GM06990 (cell line): ENCODE results near the gene ADAMTS3.

Experiments used
- DNase-seq: peaks from one replicate; pipeline ENCODE4 v3.0.0-alpha.2; 2011; ENCODE audit not compliant: insufficient read length; ENCODE audit errors: extremely low read depth
- H3K27me3 ChIP-seq: replicated peaks from 2 replicates; pipeline ENCODE4 v1.6.0; 2011; ENCODE audit warnings: low read length; ENCODE audit not compliant: control insufficient read depth, insufficient read depth
- H3K36me3 ChIP-seq: 2 replicates; pipeline ENCODE4 v1.5.1; 2011; ENCODE audit warnings: low read length; ENCODE audit not compliant: control insufficient read depth, insufficient read depth
- H3K4me3 ChIP-seq: replicated peaks from 2 replicates; pipeline ENCODE4 v1.5.1; 2011; ENCODE audit warnings: low read depth, mild to moderate bottlenecking, control low read depth, low read length
- TF ChIP-seq, protein P1 (sequence below): IDR thresholded peaks from 2 replicates; pipeline ENCODE4 v1.5.1; 2011; ENCODE audit warnings: low read length, control low read depth, mild to moderate bottlenecking, inconsistent platforms; ENCODE audit not compliant: insufficient read depth, poor library complexity, severe bottlenecking

The ADAMTS3 gene

GRCh38 chr4:72424006-72424405, 145.0 kb downstream of the ADAMTS3 start:
- Histone ChIP-seq H3K27me3 (no peaks in the 10 kb centered on the region), H3K36me3 (no peaks in the 10 kb centered on the region), H3K4me3 (no peak overlapping the region)
- TF ChIP-seq, protein P1, sequence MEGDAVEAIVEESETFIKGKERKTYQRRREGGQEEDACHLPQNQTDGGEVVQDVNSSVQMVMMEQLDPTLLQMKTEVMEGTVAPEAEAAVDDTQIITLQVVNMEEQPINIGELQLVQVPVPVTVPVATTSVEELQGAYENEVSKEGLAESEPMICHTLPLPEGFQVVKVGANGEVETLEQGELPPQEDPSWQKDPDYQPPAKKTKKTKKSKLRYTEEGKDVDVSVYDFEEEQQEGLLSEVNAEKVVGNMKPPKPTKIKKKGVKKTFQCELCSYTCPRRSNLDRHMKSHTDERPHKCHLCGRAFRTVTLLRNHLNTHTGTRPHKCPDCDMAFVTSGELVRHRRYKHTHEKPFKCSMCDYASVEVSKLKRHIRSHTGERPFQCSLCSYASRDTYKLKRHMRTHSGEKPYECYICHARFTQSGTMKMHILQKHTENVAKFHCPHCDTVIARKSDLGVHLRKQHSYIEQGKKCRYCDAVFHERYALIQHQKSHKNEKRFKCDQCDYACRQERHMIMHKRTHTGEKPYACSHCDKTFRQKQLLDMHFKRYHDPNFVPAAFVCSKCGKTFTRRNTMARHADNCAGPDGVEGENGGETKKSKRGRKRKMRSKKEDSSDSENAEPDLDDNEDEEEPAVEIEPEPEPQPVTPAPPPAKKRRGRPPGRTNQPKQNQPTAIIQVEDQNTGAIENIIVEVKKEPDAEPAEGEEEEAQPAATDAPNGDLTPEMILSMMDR = no peak
- DNase-seq = no peak

DNA sequence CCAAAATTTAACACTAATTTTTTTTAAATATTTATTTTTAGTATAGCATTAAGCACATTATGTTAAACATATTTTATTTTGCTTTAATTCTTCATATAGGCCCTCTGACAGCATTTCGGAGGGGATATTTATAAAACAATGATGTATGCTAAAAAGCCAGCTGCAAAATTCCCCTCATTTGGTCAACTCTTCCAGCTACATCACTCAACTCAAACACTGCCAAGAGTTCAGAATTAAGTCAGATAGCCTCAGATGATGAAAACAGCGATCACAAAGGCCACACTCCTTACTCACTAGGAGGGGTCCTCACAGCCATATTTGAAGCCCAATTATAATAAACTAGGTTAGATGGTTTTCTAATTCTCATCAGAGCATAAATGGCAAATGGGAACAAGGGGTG, 146.6 kb downstream of the ADAMTS3 start:
- no peaks in the 10 kb centered on the region for H3K27me3 ChIP-seq
- no peak overlapping the region for H3K4me3 ChIP-seq
- no peaks in the 10 kb centered on the region for H3K36me3 ChIP-seq
- no peak for DNase-seq
- TF ChIP-seq, protein P1 = no peak

GRCh38 chr4:72418458-72418857, 150.6 kb downstream of the ADAMTS3 start:
- Histone ChIP-seq H3K36me3 (no peaks in the 10 kb centered on the region), H3K27me3 (no peaks in the 10 kb centered on the region), H3K4me3 (no peak overlapping the region)
- no peak for DNase-seq
- TF ChIP-seq, protein P1 = no peak

DNA sequence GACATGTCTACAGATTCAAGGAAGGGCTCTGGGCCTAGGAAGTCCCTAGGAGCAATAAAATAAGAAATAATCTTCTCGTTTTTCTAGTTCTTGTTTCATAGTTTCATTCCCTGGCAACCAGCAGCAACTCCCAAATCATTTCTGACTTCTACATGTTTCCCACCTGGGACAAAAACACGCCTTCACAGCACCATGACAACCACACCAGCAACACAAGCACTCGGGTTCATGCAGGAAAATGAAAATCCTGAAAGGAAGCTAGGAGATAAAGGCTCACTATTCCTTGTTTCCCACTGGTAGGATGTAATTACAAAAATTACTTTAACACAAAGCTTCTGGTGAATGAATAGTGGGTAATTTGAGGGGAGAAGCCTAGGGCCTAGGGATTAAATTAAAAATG, 158.9 kb downstream of the ADAMTS3 start:
- no peaks in the 10 kb centered on the region for H3K36me3 ChIP-seq
- H3K4me3 ChIP-seq = no peak overlapping the region
- no peaks in the 10 kb centered on the region for H3K27me3 ChIP-seq
- no peak for DNase-seq
- TF ChIP-seq, protein P1 = no peak

GRCh38 chr4:72408568-72408967, 160.5 kb downstream of the ADAMTS3 start:
- TF ChIP-seq, protein P1 = no peak
- H3K4me3 ChIP-seq = no peak overlapping the region
- no peaks in the 10 kb centered on the region for H3K27me3 ChIP-seq
- no peaks in the 10 kb centered on the region for H3K36me3 ChIP-seq
- DNase-seq = no peak

- Histone ChIP-seq H3K4me3 (no peak overlapping the region), H3K27me3 (no peaks in the 10 kb centered on the region), H3K36me3 (no peaks in the 10 kb centered on the region)
- TF ChIP-seq, protein P1 = no peak
- DNase-seq = no peak
Observed at GRCh38 chr4:72405417-72405816, 163.6 kb downstream of the ADAMTS3 start.
